AML-193 (cell line): ENCODE results near the gene AIF1.
"Not testable (repeated sequence)": the region's sequence is repeated elsewhere in the genome, so short reads cannot be mapped to it uniquely, and the experiment has no call there.

ENCODE experiments used
- DNase-seq, 2 experiments: peaks; one replicate each; lab custom pipeline; 2025; lab: John Stamatoyannopoulos, UW

AIF1 gene

GRCh38 chr6:31580807-31581433 lies 34.1 kb upstream of the AIF1 start:
- DNase-seq = peak; percentile 82 to 83

- DNase-seq = no peak
Observed at GRCh38 chr6:31581434-31582229, 33.4 kb upstream of the AIF1 start.

GRCh38 chr6:31582230-31582643 lies 32.8 kb upstream of the AIF1 start, which contains the start of gene LTB:
LTB (minus strand) TSS chr6:31582424; CDS start chr6:31582417, 7 bp downstream.
- no peak for DNase-seq

- peak; percentile 46 to 64 for DNase-seq
Observed at GRCh38 chr6:31585491-31585890, 29.5 kb upstream of the AIF1 start.

GRCh38 chr6:31586008-31586407 lies 29.0 kb upstream of the AIF1 start, which contains the start of gene LST1:
LST1 (plus strand) TSS chr6:31586277; CDS start chr6:31587300, 1,023 bp downstream.
- DNase-seq = peak; percentile 99

- DNase-seq = peak; percentile 97
Observed at GRCh38 chr6:31586599-31587281, 28.3 kb upstream of the AIF1 start.

- DNase-seq = no peak
Observed at GRCh38 chr6:31587791-31588777, 26.9 kb upstream of the AIF1 start.

GRCh38 chr6:31588871-31589650 lies 26.0 kb upstream of the AIF1 start:
- no peak for DNase-seq

- not testable (repeated sequence) for DNase-seq
Observed at GRCh38 chr6:31590691-31591090, 24.3 kb upstream of the AIF1 start.

GRCh38 chr6:31592396-31592771 lies 22.6 kb upstream of the AIF1 start:
- no peak for DNase-seq

- DNase-seq = peak; percentile 86 to 88
Observed at GRCh38 chr6:31597006-31597405, 18.0 kb upstream of the AIF1 start.

GRCh38 chr6:31607317-31607716 lies 7.7 kb upstream of the AIF1 start:
- no peak for DNase-seq

GRCh38 chr6:31609519-31610406 lies 5.3 kb upstream of the AIF1 start:
- no peak for DNase-seq

GRCh38 chr6:31610968-31611367 lies 4.1 kb upstream of the AIF1 start:
- no peak for DNase-seq

- DNase-seq = peak; percentile 23
Observed at GRCh38 chr6:31614075-31614619, 887 bp upstream of the AIF1 start.

GRCh38 chr6:31615748-31616147 lies 714 bp downstream of the AIF1 start:
- DNase-seq = peak; percentile 78 to 82

GRCh38 chr6:31617010-31617409 lies 2.0 kb downstream of the AIF1 start:
- DNase-seq = no peak

- DNase-seq = peak; percentile 99 to 100
Observed at GRCh38 chr6:31619805-31620585, 5.0 kb downstream of the AIF1 start.
